HepG2 (cell line): ENCODE data around the gene NDST1. TPM values are rescaled to one million over a fixed set of nuclear protein-coding genes. Genes with fewer than 3 reads are reported as not detected.

ENCODE experiments used
- BRCA1 ChIP-seq: sonication (generic); formaldehyde crosslinking; IDR thresholded peaks from 2 replicates; pipeline ENCODE4 v1.4.0; 2020; ENCODE audit warnings: missing genetic modification reagents
- HINFP ChIP-seq: sonication (generic); formaldehyde crosslinking; IDR thresholded peaks from 2 replicates; pipeline ENCODE4 v1.4.0; 2020; ENCODE audit warnings: low read depth, mild to moderate bottlenecking, missing genetic modification reagents
- NFAT5 ChIP-seq: sonication (generic); formaldehyde crosslinking; IDR thresholded peaks from 2 replicates; pipeline ENCODE4 v1.4.0; 2020; ENCODE audit warnings: missing genetic modification reagents
- RCOR2 ChIP-seq: IDR thresholded peaks from 2 replicates; pipeline ENCODE4 v1.6.1; 2016; ENCODE audit warnings: missing biosample characterization, missing genetic modification reagents
- SALL1 ChIP-seq: sonication (generic); formaldehyde crosslinking; IDR thresholded peaks from 2 replicates; pipeline ENCODE4 v1.8.0; 2022; ENCODE audit warnings: mild to moderate bottlenecking, missing genetic modification reagents
- SMC3 ChIP-seq: IDR thresholded peaks from 2 replicates; pipeline ENCODE4 v1.6.1; 2011; ENCODE audit warnings: low read length, improper control_type of control experiment
- TAF1 ChIP-seq: sonication (generic); formaldehyde crosslinking; IDR thresholded peaks from 2 replicates; pipeline ENCODE4 v1.4.0; 2020; ENCODE audit warnings: missing genetic modification reagents
- TCF12 ChIP-seq, 2 experiments: fragments of 450-650 bp in 1 of 2; sonication (generic) in 1 of 2; formaldehyde crosslinking in 1 of 2; IDR thresholded peaks; 2 replicates each; pipeline versions ENCODE4 v1.6.1 to v1.8.0; 2017 to 2022; ENCODE audit warnings: antibody characterized with exemption in 1 of 2, mild to moderate bottlenecking in 1 of 2, missing genetic modification reagents in 1 of 2, moderate library complexity in 1 of 2
- TCF7 ChIP-seq: sonication (generic); IDR thresholded peaks from 2 replicates; pipeline ENCODE4 v1.6.1; 2016; ENCODE audit warnings: antibody characterized with exemption, low read depth
- YY1 ChIP-seq: IDR thresholded peaks from 2 replicates; pipeline ENCODE4 v1.6.1; 2011; ENCODE audit warnings: low read length, low read depth, moderate library complexity, mild to moderate bottlenecking; ENCODE audit not compliant: insufficient read depth, insufficient replicate concordance
- ZBTB37 ChIP-seq: sonication (generic); formaldehyde crosslinking; IDR thresholded peaks from 2 replicates; pipeline ENCODE4 v1.4.0; 2020; ENCODE audit warnings: mild to moderate bottlenecking, missing genetic modification reagents
- ZFP90 ChIP-seq: sonication (generic); formaldehyde crosslinking; IDR thresholded peaks from 2 replicates; pipeline ENCODE4 v1.8.0; 2022; ENCODE audit warnings: missing genetic modification reagents, mild to moderate bottlenecking, inconsistent platforms, borderline replicate concordance
- ZNF160 ChIP-seq: sonication (generic); formaldehyde crosslinking; IDR thresholded peaks from 2 replicates; pipeline ENCODE4 v1.8.0; 2022; ENCODE audit warnings: mild to moderate bottlenecking, inconsistent platforms, missing genetic modification reagents
- ZNF354B ChIP-seq: sonication (generic); formaldehyde crosslinking; IDR thresholded peaks from 2 replicates; pipeline ENCODE4 v1.8.0; 2022; ENCODE audit warnings: mild to moderate bottlenecking, missing genetic modification reagents
- ZNF563 ChIP-seq: sonication (generic); formaldehyde crosslinking; IDR thresholded peaks from 2 replicates; pipeline ENCODE4 v1.8.0; 2022; ENCODE audit warnings: mild to moderate bottlenecking, moderate library complexity, missing genetic modification reagents
- ZNF564 ChIP-seq: sonication (generic); formaldehyde crosslinking; IDR thresholded peaks from 2 replicates; pipeline ENCODE4 v1.8.1; 2023; ENCODE audit warnings: mild to moderate bottlenecking, missing genetic modification reagents
- ZNF768 ChIP-seq: sonication (generic); formaldehyde crosslinking; IDR thresholded peaks from 2 replicates; pipeline ENCODE4 v1.4.0; 2020; ENCODE audit warnings: missing genetic modification reagents
- ZNF841 ChIP-seq: sonication (generic); formaldehyde crosslinking; IDR thresholded peaks from 2 replicates; pipeline ENCODE4 v1.8.1; 2023; ENCODE audit warnings: missing genetic modification reagents, borderline replicate concordance
- polyA plus RNA-seq, 8 experiments: library from polyadenylated mRNA; depleted of rRNA in 3 of 8; stranded (reverse) in 7 of 8; unstranded in 1 of 8; fragments of >200 nt; fragmentation: Illumina TruSeq in 4 of 8; extraction: Trizol in 4 of 8; gene quantifications; 2 replicates each; pipeline versions ENCODE4 v1.2.1 to v1.2.3, GENCODE V29; 2011 to 2016; ENCODE audit warnings: low read depth in 4 of 8, missing spikeins in 1 of 8, mixed read lengths in 1 of 8; ENCODE audit not compliant: insufficient read depth in 1 of 8
- total RNA-seq, 5 experiments: library from RNA; depleted of rRNA; stranded (reverse); fragments of >200 nt; fragmentation: Illumina TruSeq; extraction: Trizol; gene quantifications; 2 replicates each; pipeline ENCODE4 v1.2.3, GENCODE V29; 2016; ENCODE audit warnings: low read depth in 1 of 5

NDST1 gene
- total and polyA plus RNA-seq, 2 of the 13 experiments (the other 11 are each of a cell fraction or from before 2014, with no cell fraction given) = 23.8 to 26.2 TPM

- TF ChIP-seq NFAT5 (CRISPR knock-in tag) = no peak
- TF ChIP-seq ZNF160 (CRISPR knock-in tag) = no peak
- TF ChIP-seq ZBTB37 (CRISPR knock-in tag) = no peak
- TF ChIP-seq ZNF354B (CRISPR knock-in tag) = no peak
- TF ChIP-seq TCF12 (IDR thresholded peaks at IDR 0.05) = no peak
- TF ChIP-seq TCF12 (CRISPR knock-in tag; IDR thresholded peaks at IDR 0.05) = no peak
- TF ChIP-seq ZNF768 (CRISPR knock-in tag) = no peak
- TF ChIP-seq ZNF564 (CRISPR knock-in tag) = no peak
- TF ChIP-seq SALL1 (CRISPR knock-in tag) = peak; percentile 51
- peak; percentile 18 for TF ChIP-seq YY1
- no peak for TF ChIP-seq ZFP90 (CRISPR knock-in tag)
- no peak for TF ChIP-seq ZNF563
- TF ChIP-seq SMC3 = peak; percentile 24; the same call in 1 of the 2 replicates
- no peak for TF ChIP-seq BRCA1 (CRISPR knock-in tag)
- TF ChIP-seq HINFP (CRISPR knock-in tag) = no peak
- TF ChIP-seq TAF1 (CRISPR knock-in tag) = no peak
- TF ChIP-seq RCOR2 (CRISPR knock-in tag) = no peak
- no peak for TF ChIP-seq ZNF841 (CRISPR knock-in tag)
- no peak for TF ChIP-seq TCF7
These were observed 49.0 kb upstream of the NDST1 start (continued) for GRCh38 chr5:150458802-150459557.
